Amniotic stem cell (primary cell): Measurements from ENCODE around the gene DUT.
"Not testable (repeated sequence)": the region's sequence is repeated elsewhere in the genome, so short reads cannot be mapped to it uniquely, and the experiment has no call there.

Source experiments
- DNase-seq: peaks from one replicate; lab custom pipeline; 2025; lab: John Stamatoyannopoulos, UW

DUT gene

GRCh38 chr15:48330855-48331795, at the start of gene DUT:
Gene DUT (plus strand): TSS chr15:48331429. CDS start chr15:48331516, 87 bp downstream.
- DNase-seq = peak; percentile 60

GRCh38 chr15:48281674-48282073, 49.6 kb upstream of the DUT start:
- no peak for DNase-seq

- DNase-seq = no peak
These were observed 49.0 kb upstream of the DUT start for GRCh38 chr15:48282216-48282615.

- DNase-seq = no peak
These were observed 47.7 kb upstream of the DUT start for GRCh38 chr15:48283396-48284145.

GRCh38 chr15:48285329-48286214, 45.7 kb upstream of the DUT start:
- DNase-seq = peak; percentile 55

- no peak for DNase-seq
These were observed 41.6 kb upstream of the DUT start for GRCh38 chr15:48289628-48290027.

GRCh38 chr15:48292458-48292857, 38.8 kb upstream of the DUT start:
- no peak for DNase-seq

GRCh38 chr15:48297668-48298067, 33.6 kb upstream of the DUT start:
- no peak for DNase-seq

- DNase-seq = no peak
These were observed 32.3 kb upstream of the DUT start for GRCh38 chr15:48298914-48299313.

GRCh38 chr15:48300038-48300437, 31.2 kb upstream of the DUT start:
- DNase-seq = no peak

GRCh38 chr15:48304398-48304797, 26.8 kb upstream of the DUT start:
- no peak for DNase-seq

- no peak for DNase-seq
These were observed 24.6 kb upstream of the DUT start for GRCh38 chr15:48306639-48307038.

GRCh38 chr15:48307586-48307985, 23.6 kb upstream of the DUT start:
- DNase-seq = no peak

GRCh38 chr15:48309740-48310139, 21.5 kb upstream of the DUT start:
- no peak for DNase-seq

- DNase-seq = no peak
These were observed 18.0 kb upstream of the DUT start for GRCh38 chr15:48313216-48313615.

GRCh38 chr15:48315041-48315440, 16.2 kb upstream of the DUT start:
- no peak for DNase-seq

GRCh38 chr15:48317221-48317620, 14.0 kb upstream of the DUT start:
- no peak for DNase-seq

- no peak for DNase-seq
These were observed 13.1 kb upstream of the DUT start for GRCh38 chr15:48318131-48318530.

GRCh38 chr15:48323294-48323693, 7.9 kb upstream of the DUT start:
- DNase-seq = no peak

- DNase-seq = no peak
These were observed 6.3 kb upstream of the DUT start for GRCh38 chr15:48324949-48325348.

- no peak for DNase-seq
These were observed 5.8 kb upstream of the DUT start for GRCh38 chr15:48325400-48325799.

GRCh38 chr15:48326180-48326579, 5.0 kb upstream of the DUT start:
- DNase-seq = not testable (repeated sequence)
